Occipital lobe (tissue), 2 donors: ENCODE data around the gene TMEM100. TPM values are rescaled to one million over a fixed set of nuclear protein-coding genes. Genes with fewer than 3 reads are reported as not detected.

ENCODE experiments used
- DNase-seq: peaks from one replicate; lab custom pipeline; 2025; lab: John Stamatoyannopoulos, UW
- total RNA-seq: library from RNA; depleted of rRNA; stranded (reverse); fragments of >200 nt; gene quantifications from one replicate; pipeline ENCODE4 v1.2.3, GENCODE V29; 2014

TMEM100 gene, protein sequence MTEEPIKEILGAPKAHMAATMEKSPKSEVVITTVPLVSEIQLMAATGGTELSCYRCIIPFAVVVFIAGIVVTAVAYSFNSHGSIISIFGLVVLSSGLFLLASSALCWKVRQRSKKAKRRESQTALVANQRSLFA
- 3.3 TPM for total RNA-seq

DNA sequence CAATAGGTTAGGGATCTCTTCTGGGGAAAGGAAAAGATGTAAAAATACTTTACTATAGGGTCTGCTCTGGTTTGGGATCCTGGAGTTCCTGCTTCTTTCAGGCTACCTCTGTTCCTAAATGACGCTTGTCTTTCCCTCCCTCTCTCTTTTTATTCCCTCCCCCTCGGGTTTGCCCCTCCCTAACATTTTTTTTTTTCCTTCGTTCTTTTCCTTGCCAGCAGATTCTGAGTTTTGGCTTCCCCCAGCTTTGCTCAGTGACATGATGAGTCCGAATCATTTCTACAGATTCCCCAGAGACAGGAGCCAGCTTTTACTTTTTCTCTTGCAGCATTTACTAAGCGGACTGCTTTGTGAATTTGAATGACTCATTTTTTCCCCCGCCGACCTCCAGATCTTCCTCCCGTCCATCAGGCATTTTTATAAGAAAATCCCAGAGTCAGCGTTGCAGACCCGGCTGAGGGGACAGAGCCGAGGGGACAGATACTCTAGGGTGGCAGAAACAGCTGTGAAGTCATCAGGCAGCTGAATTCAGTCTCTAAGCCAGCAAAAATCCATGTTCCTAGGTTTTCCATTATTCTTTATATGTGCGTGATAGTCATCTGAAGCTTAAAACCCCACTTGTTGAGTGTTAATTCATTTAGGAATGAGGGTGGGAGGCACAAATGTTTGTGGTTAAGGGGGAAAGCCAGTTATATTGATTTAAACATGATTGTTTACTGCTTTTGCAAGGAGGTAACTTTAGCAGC lies at the start of gene TMEM100:
TMEM100 (minus strand) TSS at position 123 of the 746 bp plus-strand sequence. CDS start 1,794 bp downstream, outside the sequence.
- DNase-seq: no peak

GRCh38 chr17:55772086-55772485 lies 49.4 kb upstream of the TMEM100 start:
- DNase-seq: no peak

- DNase-seq: no peak
Measured at GRCh38 chr17:55770196-55770870, 47.7 kb upstream of the TMEM100 start.

DNA sequence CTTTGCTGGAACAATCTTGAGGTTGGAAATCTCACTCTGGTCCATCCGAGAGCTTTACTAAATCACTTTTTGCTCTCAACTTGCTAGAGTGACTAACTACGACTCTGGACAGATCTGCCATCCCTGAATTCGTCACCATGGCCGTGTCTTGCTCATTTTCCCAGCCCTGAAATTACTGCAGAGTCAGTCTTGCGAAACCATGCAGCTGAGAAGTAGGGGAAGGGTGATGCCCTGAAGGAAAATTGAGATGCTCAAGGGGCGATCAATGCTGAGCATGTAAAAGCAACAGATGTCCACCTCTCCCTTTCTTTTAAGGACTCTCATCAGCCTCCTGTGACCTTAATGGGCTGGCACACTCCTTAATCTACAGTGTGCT lies 46.9 kb upstream of the TMEM100 start:
- no peak for DNase-seq

GRCh38 chr17:55768936-55769624 lies 46.4 kb upstream of the TMEM100 start:
- DNase-seq: no peak

DNA sequence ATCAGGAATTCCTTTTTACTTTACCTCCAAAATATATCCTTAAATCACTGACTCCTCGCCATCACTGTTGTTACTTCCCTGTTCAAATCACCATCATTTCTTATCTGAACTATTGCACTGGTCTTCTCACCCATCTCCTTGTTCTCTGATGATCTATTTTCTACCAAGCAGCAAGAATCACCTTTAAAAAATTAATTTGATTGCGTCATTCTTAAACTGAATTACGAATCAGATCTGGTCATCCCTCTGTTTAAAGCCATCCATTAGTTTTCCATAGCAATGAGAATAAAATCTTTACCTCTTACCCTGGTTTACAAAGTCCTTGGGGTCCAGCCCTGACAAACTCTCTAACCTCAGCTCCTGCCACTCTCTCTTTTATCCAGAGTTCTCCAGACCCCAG lies 42.8 kb upstream of the TMEM100 start:
- DNase-seq: no peak

DNA sequence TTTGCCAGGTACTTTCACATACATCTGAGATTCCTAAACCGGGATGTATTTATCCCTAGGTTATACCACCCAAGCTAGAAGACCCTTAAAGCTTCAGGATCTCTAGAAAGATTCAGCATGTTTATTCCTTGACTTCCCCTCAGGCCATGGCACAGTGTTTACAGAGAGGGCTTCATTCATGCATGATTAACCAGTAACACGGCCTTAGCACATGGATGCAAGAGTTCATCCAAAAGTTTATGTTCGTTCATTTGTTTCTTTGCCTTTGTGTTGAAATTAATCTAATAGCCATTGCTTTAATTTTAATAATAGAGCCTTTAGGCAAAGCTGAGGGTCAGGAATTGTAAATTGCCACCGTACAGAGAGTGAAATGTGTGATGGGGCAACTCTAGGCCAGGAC lies 41.9 kb upstream of the TMEM100 start:
- DNase-seq: no peak

- DNase-seq: no peak
Measured at GRCh38 chr17:55763856-55764255, 41.2 kb upstream of the TMEM100 start.

DNA sequence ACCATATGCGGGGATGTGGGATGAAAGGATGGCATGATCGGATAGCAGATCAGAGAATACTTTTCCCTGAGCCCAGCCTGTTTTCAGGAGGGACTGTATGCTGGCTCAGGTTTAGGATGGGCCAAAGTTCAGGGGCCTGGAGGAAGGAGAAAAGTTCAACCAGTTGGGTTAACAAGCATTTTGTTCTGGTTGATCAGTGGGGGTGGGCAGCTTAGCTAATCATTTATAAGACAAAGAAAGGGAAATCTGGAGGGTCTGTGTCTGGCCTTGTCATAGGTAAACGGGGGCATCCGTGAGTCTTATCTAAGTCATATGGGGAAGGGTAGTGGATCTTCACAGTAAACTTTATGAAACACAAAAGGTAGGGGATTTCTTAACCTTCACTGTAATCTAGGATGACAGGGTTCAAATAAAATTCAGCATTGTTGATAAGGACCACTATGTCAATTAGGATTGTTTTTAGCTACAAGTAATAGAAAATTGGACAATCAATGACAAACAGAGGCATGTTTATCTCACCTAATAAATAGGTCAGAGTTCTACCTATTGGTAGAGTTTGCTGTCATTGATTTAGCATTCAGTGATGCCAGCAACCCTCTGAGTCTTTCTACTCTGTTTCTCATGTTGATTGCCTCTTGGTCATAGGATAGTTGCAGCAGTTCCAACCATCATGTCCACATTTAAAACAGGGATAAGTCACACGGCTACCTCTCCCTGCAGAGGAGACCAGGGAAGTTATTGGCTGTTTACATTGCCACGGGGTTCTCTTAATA lies 39.6 kb upstream of the TMEM100 start:
- no peak for DNase-seq

- no peak for DNase-seq
Measured at GRCh38 chr17:55760643-55761355, 38.1 kb upstream of the TMEM100 start.

DNA sequence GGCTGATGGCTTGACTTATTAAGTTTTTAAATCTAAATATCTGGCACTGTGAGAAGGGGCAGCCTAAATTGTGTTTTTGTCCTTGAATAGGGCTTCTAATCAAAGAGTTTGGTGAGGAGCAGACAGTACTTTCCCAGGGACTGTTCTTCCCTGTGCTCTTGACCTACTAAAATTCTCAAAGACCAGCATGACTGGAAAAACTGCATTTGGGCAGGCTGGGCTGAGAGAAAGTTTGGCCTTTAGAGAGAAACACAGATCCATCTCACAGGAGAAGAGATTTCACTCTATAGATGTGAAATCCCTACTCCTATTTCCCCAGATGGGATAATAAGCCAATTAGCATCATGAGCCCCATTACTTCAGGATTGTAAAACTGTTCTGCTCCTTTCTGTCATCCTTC lies 35.5 kb upstream of the TMEM100 start:
- no peak for DNase-seq

DNA sequence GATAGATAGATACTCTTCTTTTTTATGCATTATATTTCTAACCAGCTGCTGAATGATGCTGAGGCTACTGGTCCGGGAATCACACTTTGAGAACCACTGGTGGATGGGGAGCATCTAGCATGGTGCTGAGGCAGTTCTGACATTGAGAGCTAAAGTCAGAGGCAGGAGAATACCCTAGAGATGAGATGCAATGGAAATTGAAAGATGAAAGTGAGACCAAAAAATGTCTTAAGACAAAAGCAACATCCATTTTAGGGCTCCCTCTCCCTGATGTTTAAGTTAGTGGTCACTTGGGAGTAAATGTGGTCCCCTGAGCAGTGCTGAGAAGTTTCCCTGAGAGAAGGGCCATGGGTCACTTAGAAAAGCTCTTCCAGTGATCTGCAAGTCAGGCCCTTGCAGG lies 35.0 kb upstream of the TMEM100 start:
- no peak for DNase-seq

- DNase-seq: no peak
Measured at GRCh38 chr17:55756689-55757088, 34.0 kb upstream of the TMEM100 start.

DNA sequence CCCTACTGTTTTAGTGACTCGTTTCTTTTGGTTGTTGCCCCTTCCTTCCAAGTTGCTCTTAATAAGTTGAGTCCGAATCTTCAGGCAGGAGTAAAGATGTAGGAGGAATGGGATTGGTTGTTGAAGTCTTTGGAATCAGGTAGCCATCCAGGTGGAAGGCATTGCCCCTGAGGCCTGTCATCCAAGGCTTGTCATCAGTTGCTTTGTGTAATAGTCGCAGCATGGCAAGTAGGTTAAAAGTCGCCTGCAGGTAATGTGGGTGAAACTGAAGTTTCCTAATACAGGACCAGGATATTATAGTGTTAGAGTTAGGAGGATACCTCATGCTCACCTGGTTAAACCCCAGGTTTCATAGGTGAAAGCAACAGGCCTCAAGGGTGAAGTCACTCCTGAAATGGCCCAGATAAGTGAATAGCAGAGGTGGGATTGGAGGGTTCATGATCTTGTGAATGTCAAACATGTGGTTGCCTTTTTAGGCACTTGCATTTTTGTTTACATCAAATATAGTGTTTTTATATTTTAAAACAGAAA lies 29.1 kb upstream of the TMEM100 start:
- no peak for DNase-seq

DNA sequence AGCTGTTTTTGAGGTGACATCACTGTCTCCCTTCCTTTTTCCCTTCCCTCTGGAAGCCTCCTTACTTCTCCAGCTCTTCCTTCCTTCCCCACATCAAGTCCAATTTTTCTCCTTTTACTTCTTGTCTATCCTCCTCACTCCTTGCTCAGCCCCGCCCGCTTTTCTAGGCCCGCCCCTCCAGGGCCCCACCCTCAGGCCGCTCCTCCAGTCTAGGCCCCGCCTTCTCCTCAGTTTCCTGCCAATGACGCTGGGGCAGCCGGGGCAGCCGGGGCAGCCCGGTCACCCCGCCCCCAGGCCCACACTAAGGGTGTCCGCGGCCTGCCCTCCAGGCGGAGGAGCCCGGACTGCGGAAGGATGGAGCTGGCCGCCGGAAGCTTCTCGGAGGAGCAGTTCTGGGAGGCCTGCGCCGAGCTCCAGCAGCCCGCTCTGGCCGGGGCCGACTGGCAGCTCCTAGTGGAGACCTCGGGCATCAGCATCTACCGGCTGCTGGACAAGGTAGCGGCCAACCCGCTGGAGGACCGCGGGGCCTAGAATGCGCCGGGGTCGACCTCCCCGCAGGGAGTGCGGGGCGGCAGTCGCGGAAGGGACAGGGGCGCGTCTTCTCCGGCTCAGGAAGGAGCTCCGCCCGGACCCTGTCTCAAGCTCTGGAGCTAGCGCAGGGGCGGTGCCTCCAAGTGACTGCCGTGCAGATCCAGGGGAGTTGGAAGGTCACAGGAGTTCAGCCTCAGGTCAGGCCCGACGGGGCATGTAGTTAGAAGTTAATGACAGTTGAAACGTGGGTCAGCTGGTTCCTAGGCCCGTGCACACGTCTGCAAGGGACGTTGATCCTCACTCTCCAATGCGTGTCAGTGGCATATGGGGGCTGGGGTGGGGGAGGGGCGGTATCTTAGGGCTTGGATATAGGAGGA lies 28.3 kb upstream of the TMEM100 start, which contains the start of gene PCTP:
PCTP (plus strand) TSS at position 302 of the 908 bp plus-strand sequence; CDS start at position 355, 53 bp downstream.
- peak; percentile 85 for DNase-seq

DNA sequence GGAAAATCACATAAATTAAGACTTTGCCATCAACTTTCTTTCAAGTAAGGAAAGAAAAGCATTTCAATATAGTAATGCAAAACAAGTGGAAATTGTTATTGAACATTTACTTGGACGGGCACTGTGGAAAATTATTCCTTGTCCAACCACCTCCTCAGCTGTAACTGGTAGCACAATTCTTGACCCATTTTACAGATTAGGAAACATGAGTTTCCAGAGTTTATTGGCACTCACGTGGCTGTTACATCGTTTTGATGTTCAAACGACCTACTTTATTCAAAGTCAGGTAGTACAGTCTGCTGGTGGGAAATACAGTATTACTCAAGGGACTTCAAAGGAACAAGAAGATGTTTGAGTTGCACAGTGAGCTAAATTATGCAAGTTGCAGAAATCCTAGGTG lies 27.3 kb upstream of the TMEM100 start:
- DNase-seq: no peak

- DNase-seq: no peak
Measured at GRCh38 chr17:55748841-55749240, 26.2 kb upstream of the TMEM100 start.

GRCh38 chr17:55747209-55747608 lies 24.5 kb upstream of the TMEM100 start:
- DNase-seq: no peak

- DNase-seq: no peak
Measured at GRCh38 chr17:55746466-55746865, 23.8 kb upstream of the TMEM100 start.
